ENCODE results near the gene BRAT1. TPM values are rescaled to one million over a fixed set of nuclear protein-coding genes. Genes with fewer than 3 reads are reported as not detected.

BRAT1 gene
- total RNA-seq, 1 donor = 46.6 TPM

GRCh38 chr7:2525658-2526630, 29.4 kb downstream of the BRAT1 start:
- no peak for DNase-seq (ENCODE audit: low read depth in 2 of 3, low spot score in 2 of 3)

DNA sequence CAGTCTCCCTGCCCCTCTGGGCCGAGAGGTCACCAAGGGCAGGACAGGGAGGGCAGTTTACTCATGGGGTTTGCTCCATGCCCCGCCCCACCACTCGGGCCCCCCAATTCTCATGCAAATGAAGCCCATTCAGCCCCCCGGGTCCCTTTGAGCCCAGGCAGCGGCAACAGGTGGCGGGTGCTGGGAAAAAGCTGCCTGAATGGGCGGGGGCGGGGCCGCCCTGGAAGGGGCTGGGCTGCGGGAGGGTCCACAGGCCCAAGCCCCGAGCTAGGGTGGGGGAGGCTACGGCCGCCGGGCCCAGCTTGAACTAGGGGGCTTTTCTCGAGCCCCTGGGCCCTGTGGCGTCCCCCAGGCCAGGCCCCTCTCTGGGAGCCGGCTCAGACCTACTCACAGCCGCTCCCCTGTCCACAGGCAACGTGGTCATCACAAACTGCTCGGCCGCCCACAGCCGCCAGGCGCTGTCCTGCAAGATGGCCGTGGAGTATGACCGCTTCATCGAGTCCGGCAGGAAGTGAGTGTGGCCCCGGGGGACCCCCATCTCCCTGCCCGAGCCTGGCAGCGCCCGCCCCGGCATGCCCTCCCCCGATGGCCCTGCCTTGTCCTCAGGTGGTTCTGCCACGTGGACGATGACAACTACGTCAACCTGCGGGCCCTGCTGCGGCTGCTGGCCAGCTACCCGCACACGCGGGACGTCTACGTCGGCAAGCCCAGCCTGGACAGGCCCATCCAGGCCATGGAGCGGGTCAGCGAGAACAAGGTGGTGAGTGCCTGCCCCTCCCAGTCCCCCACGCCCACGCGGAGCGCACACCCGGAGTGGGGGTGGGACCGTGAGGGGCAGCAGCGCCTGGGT, 30.3 kb downstream of the BRAT1 start:
- no peak for DNase-seq (ENCODE audit: low read depth in 2 of 3, low spot score in 2 of 3)

GRCh38 chr7:2523941-2524807, 31.1 kb downstream of the BRAT1 start:
- peak in 2 of 3 donors; percentile 38 to 51 for DNase-seq (ENCODE audit: low read depth in 2 of 3, low spot score in 2 of 3)

DNA sequence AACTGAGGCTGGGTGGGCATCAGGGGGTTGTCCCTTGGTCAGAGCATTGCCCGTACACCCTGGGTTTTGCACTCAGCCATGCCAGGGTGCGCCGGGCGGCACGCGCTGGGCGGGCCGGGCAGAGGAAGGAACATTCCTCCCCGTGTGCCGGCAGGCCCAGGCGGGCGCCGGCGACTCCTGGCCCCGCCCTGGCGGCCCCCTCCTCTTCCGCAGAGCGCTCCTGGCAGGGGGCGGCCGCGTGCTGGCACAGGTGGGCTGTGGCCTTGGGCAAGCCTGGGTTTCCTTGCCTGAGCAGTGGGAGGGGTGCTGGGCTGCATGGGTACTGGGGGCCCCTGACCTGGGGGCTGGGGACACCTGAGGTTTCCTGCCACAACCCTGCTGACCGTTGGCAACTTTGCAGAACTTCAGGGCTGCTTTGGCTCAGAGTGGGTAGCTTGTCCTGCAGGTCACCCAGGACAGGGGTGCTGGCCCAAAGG, 31.8 kb downstream of the BRAT1 start:
- peak in 1 of 3 donors; percentile 28 for DNase-seq (ENCODE audit: low read depth in 2 of 3, low spot score in 2 of 3)

DNA sequence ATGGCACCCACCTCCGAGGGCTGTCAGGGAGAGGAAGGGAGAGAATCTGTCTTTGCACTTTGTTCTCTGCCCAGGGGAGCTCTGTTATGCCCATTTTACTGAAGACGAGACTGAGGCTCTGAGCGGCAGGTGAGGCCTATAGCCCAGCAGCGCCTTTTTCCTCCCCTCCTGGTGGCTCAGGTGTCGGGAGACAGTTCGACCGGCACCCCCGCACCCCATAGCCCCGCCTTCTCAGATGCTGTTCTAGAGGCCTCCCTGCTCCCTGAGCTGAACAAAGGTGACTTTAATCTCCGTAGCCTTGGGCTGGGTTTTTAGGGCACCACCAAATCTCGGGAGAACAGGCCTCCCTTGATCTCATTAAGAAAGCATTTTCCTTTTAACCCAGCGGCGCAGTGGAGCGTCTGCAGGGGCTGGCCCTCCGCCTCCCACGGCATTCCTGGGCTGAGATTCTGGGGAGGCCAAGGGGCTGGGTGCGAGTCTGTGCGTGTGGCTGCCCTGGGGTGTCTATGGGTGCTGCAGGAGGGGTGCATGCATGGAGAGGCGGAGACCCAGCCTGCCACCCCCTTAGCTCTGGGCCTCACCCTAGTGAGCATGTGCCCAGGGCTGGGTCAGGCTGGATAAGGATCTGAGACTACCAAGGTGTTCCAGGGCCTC, 32.4 kb downstream of the BRAT1 start:
- no peak for DNase-seq (ENCODE audit: low read depth in 2 of 3, low spot score in 2 of 3)

DNA sequence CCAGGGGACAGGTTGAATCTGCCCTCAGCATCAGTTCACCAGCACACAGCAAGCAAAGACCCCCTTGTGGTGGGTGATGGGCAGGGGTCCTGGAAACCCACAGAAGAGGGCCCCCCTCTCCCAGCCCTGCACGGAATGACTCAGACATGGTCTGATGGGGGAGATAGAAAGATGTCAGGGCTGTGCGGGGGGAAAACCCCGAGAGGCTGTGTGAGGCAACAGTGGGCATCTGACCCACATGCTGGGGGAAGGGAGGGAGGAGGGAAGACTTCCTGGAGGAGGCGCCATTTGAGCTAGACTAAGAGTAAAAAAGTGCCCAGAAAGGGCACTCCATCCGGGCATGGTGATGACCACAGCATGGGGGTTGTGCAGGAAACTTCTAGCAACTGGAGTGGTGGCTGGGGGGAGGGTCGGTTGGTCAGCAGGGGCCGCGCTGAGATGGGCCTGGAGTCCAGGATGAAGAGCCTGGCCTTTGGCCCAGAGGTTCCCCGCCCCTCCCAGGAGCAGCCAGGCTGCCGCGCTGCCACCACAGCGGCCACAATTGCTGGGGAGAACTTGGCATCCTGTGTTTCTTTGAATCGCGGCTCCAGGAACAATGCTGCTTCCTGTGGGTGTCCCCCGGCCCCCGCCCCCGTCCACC, 33.3 kb downstream of the BRAT1 start:
- peak; percentile 41 to 82 (median 67) for DNase-seq (ENCODE audit: low read depth in 2 of 3, low spot score in 2 of 3)

GRCh38 chr7:2521341-2521745, 34.0 kb downstream of the BRAT1 start:
- no peak for DNase-seq (ENCODE audit: low read depth in 2 of 3, low spot score in 2 of 3)

DNA sequence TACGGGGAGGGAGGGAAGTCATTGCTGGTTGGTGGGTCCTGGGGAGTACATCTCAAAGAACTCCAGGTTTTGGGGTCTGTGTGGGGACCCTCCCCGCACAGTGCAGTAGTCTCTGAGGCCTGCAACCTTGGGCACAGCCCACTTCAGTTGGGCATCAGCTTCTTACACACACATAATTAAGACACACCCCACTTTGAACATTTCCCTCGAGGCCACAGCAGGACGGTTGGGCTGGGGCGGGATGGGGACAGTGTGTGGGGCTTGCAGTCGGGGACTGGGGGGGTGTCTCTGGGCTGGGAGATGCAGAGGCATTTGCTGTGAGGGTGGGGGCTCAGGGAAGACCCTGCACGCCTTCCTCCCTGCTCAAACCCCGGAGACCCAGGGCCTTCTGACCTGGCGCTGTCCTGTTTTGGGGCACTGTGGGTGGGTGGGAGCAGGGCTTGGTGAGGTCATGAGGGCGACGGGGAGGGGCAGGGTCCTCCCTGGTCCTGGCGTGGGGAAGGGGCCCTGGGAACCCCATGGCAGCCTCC, 34.5 kb downstream of the BRAT1 start:
- no peak for DNase-seq (ENCODE audit: low read depth in 2 of 3, low spot score in 2 of 3)

GRCh38 chr7:2520131-2520760, 35.1 kb downstream of the BRAT1 start:
- DNase-seq (ENCODE audit: low read depth in 2 of 3, low spot score in 2 of 3) = no peak

- peak; percentile 74 to 84 (median 84) for DNase-seq (ENCODE audit: low read depth in 2 of 3, low spot score in 2 of 3)
Measured at GRCh38 chr7:2519119-2519930, 36.0 kb downstream of the BRAT1 start, which contains the start of gene LFNG. Gene LFNG, plus strand, starts transcription at chr7:2519774. Its CDS starts 88 bp downstream, at chr7:2519862.

DNA sequence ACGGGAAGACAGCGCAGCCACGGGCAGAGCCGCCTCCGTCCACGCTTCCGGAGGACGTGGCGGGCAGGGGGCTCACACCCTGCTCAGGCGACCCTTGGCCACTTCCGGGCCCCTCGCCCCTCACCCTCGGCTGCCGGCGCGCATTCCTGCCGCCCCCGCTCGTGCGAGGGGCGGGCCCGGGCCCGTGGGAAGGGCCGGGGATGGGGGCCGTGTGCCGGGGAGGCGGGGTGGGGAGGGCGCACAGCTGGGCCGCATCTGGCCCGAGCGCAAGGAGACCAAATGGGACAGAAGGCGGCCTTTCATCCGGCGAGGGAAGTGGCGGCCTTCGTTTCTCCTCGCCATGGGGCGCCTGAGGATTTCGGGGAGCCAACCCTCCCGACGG, 36.6 kb downstream of the BRAT1 start:
- no peak for DNase-seq (ENCODE audit: low read depth in 2 of 3, low spot score in 2 of 3)

DNA sequence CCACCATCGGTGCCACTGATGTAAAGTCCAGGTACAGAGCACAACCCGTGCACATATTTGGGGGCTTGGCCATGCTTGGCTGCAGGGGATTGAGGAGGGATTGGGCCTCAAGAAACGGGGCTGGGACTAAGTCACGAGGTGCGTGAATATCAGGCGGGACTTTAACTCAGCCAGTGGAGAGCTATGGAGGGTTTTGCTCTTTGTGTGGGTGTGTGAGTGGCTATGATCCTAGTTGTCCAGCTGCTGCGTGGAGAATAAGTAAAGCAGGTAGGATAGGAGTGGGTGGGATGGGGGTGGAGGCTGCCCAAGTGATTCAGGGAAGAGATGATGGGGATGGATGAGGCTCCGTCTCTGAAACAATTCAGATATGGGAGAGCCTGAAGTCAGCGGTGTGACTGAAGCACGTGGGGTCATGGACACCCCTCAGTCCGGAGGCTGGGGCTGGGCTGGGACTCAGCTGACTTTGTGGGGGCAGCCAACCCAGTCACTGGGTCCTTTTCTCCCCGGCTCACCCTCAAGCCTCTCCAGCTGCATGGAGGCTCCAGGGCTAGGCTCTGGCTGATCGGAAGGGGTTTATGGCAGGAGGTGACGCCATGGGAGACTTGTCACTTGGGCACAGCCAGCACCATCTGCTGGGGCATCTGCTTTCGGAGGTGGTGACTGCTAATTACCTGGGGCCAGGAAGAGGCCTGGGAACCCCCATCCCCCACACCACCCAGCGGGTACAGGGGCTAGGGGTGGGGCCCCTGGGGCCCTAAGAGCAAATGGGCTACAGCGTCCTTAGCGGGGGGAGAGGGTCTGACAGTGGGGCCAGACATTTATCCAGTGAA, 37.4 kb downstream of the BRAT1 start:
- no peak for DNase-seq (ENCODE audit: low read depth in 2 of 3, low spot score in 2 of 3)

DNA sequence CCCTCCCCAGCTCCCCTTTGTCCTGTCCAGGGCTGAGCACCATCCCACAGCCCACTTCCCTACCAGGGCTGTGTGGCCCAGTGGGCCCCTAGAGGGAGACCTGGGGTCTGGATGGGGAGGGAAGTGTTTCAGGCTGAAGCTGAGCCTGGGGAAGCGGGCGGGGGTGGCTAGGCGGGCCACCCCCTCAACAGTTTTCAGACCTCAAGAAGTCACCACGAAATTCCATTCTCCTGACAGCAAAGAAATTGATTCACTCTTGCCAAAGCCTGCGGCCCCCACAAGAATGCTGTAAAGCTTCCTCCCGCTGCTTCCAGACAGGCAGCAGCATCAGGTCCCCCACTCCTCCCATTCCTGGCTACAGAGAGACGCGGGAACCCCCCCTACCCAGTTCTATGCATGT, 38.3 kb downstream of the BRAT1 start:
- no peak for DNase-seq (ENCODE audit: low read depth in 2 of 3, low spot score in 2 of 3)

DNA sequence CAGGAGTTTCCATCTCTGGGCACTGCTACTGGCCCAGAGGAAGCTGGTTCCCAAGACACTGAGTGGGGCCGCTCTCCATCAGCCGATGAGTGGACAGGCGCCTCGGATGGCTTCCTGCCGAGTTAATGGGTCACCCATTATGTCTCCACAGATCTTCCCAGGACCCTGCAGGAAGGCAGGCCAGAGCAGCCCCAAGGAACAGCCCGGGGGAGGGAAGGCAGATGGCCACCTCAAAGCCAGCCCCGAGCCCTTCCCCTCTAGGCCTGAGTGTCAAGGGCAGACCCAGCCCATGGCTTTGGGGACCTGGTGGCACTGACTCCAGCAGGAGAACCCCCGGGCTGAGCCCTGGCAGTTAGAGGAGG, 39.1 kb downstream of the BRAT1 start:
- DNase-seq (ENCODE audit: low read depth in 2 of 3, low spot score in 2 of 3) = no peak

DNA sequence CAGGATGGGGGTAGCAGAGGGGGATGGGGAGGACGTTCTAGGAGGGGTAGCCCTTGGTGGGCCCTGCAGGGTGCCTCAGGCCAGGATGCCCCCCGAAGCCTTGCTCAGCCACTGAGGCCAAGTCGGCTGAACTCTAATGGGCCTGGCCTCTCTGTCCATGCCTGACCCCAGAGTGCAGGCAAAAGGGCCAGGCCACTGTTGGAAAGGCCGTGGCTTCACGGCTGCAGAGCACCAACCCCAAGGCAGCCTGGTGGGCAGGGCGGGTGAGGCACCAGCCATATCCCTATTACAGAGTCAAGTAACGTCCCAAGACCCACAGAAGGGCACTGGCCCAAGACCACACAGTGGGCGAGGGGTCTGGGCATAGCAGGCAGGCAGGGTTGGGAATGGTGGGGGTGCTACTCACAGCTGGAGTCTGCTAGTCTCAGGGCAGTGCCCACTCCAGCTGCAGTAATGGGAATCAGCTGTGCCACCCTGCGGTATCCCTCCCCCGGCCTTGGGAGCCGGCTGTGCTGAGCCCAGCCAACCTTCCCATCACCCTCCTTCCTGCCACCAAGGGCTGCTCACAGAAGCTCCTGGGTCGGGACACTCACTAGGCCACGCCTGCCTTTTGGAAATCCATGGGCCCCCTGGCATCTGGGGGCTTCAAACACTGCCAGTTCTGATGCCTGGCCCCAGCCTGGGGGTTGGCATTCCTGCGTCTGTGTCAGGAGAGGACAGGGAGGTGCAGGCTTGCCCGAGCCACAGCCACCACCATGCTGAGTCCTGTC, 39.7 kb downstream of the BRAT1 start:
- DNase-seq (ENCODE audit: low read depth in 2 of 3, low spot score in 2 of 3) = no peak

Data from hematopoietic multipotent progenitor cell (in vitro differentiated cells).